Tibial nerve (tissue), 4 donors: ENCODE data around the gene SPEM2.

Experiments used
- EP300 ChIP-seq, 2 donors: sonication (generic); formaldehyde crosslinking; IDR thresholded peaks; one replicate each; pipeline ENCODE4 v1.6.1; 2017; ENCODE audit warnings: antibody characterized with exemption in 2 of 2, mild to moderate bottlenecking in 1 of 2
- POLR2A ChIP-seq, 2 donors: fragments of 450-650 bp; IDR thresholded peaks; one replicate each; pipeline ENCODE4 v1.6.1; 2017; ENCODE audit warnings: antibody characterized with exemption in 2 of 2, mild to moderate bottlenecking in 2 of 2, moderate library complexity in 2 of 2
- TF ChIP-seq, protein P1 (sequence below), 5 experiments: fragments of 200-600 bp in 3 of 5; fragments of 450-650 bp in 2 of 5; sonication (generic) in 3 of 5; IDR thresholded peaks; one replicate each; pipeline ENCODE4 v1.5.1; 2016 to 2019; ENCODE audit warnings: antibody characterized with exemption in 5 of 5, mild to moderate bottlenecking in 3 of 5, moderate library complexity in 2 of 5

GRCh38 chr17:7444682-7445618 is 19.5 kb downstream of the SPEM2 start, which contains the start of gene CHRNB1:
- TF ChIP-seq POLR2A (IDR thresholded peaks at IDR 0.05): no peak
- TF ChIP-seq, protein P1, sequence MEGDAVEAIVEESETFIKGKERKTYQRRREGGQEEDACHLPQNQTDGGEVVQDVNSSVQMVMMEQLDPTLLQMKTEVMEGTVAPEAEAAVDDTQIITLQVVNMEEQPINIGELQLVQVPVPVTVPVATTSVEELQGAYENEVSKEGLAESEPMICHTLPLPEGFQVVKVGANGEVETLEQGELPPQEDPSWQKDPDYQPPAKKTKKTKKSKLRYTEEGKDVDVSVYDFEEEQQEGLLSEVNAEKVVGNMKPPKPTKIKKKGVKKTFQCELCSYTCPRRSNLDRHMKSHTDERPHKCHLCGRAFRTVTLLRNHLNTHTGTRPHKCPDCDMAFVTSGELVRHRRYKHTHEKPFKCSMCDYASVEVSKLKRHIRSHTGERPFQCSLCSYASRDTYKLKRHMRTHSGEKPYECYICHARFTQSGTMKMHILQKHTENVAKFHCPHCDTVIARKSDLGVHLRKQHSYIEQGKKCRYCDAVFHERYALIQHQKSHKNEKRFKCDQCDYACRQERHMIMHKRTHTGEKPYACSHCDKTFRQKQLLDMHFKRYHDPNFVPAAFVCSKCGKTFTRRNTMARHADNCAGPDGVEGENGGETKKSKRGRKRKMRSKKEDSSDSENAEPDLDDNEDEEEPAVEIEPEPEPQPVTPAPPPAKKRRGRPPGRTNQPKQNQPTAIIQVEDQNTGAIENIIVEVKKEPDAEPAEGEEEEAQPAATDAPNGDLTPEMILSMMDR (IDR thresholded peaks at IDR 0.05): no peak
- TF ChIP-seq EP300 (IDR thresholded peaks at IDR 0.05): no peak
